H1 (cell line): ENCODE measurements around the gene LPP. TPM values are rescaled to one million over a fixed set of nuclear protein-coding genes. Genes with fewer than 3 reads are reported as not detected.

Experiments used
- CTCF ChIA-PET: fragments of 300-600 bp; sonication (Branson Sonifier 250); formaldehyde crosslinking; loops from one replicate; lab custom pipeline; 2021; ENCODE audit not compliant: partially characterized antibody; lab: Charles Lee
- POLR2A ChIA-PET: fragments of 300-600 bp; sonication (Branson Sonifier 250); formaldehyde crosslinking; loops from one replicate; lab custom pipeline; 2021; ENCODE audit warnings: inconsistent platforms; ENCODE audit not compliant: partially characterized antibody; lab: Charles Lee
- DNase-seq, 2 experiments: peaks; one replicate each; pipeline versions ENCODE4 v3.0.0 to v3.0.0-alpha.2; 2010 to 2022; ENCODE audit warnings: low spot score in 2 of 2, low read depth in 1 of 2, mixed read lengths in 1 of 2
- FAIRE-seq: peaks from 2 replicates; lab custom pipeline; 2011; peaks lifted over from hg19 to GRCh38; lab: Jason Lieb, UNC
- H2AFZ ChIP-seq: 2 replicates; pipeline ENCODE4 v1.8.1; 2012; ENCODE audit warnings: low read length, inconsistent platforms
- H2AK5ac ChIP-seq: 2 replicates; pipeline ENCODE4 v1.6.1; 2013; ENCODE audit warnings: low read depth, low read length
- H2BK120ac ChIP-seq: replicated peaks from 2 replicates; pipeline ENCODE3; 2013; ENCODE audit warnings: low read depth, low read length, inconsistent platforms
- H2BK12ac ChIP-seq: 2 replicates; pipeline ENCODE4 v1.6.1; 2013; ENCODE audit warnings: low read depth, low read length
- H2BK15ac ChIP-seq: 2 replicates; pipeline ENCODE4 v1.6.1; 2013; ENCODE audit warnings: low read length
- H2BK20ac ChIP-seq: 2 replicates; pipeline ENCODE4 v1.6.1; 2013; ENCODE audit warnings: low read length
- H2BK5ac ChIP-seq: 2 replicates; pipeline ENCODE4 v1.6.1; 2013; ENCODE audit warnings: low read depth, low read length
- H3K14ac ChIP-seq: 2 replicates; pipeline ENCODE4 v1.6.1; 2013; ENCODE audit warnings: inconsistent platforms; ENCODE audit not compliant: insufficient read length
- H3K18ac ChIP-seq: 2 replicates; pipeline ENCODE4 v1.6.1; 2013; ENCODE audit warnings: low read length; ENCODE audit errors: extremely low read depth
- H3K23ac ChIP-seq: 2 replicates; pipeline ENCODE4 v1.6.1; 2013; ENCODE audit warnings: inconsistent platforms; ENCODE audit not compliant: insufficient read length
- H3K23me2 ChIP-seq: 2 replicates; pipeline ENCODE4 v1.6.1; 2013; ENCODE audit warnings: low read depth, low read length
- H3K27ac ChIP-seq: 2 replicates; pipeline ENCODE4 v1.6.1; 2011; ENCODE audit warnings: low read depth, low read length, inconsistent platforms
- H3K27me3 ChIP-seq, 4 experiments: replicated peaks in 1 of 4; 1 replicate in 1 of 4; 2 replicates in 3 of 4; pipeline versions ENCODE4 v1.6.1 to v1.8.1; 2011 to 2013; ENCODE audit warnings: low read length in 3 of 4, mild to moderate bottlenecking in 3 of 4, inconsistent platforms in 2 of 4, mixed read lengths in 2 of 4, moderate library complexity in 1 of 4; ENCODE audit not compliant: control insufficient read depth in 3 of 4, insufficient read depth in 3 of 4; ENCODE audit errors: extremely low read depth in 1 of 4
- H3K36me3 ChIP-seq, 4 experiments: 2 replicates each; pipeline versions ENCODE4 v1.6.1 to v1.8.1; 2011 to 2013; ENCODE audit warnings: mild to moderate bottlenecking in 4 of 4, low read length in 3 of 4, moderate library complexity in 2 of 4, control low read depth in 1 of 4, inconsistent platforms in 1 of 4; ENCODE audit not compliant: insufficient read depth in 4 of 4, control insufficient read depth in 2 of 4
- H3K4ac ChIP-seq: replicated peaks from 2 replicates; pipeline ENCODE3; 2013; ENCODE audit warnings: low read length, low read depth, mixed read lengths, inconsistent platforms; ENCODE audit not compliant: insufficient read length
- H3K4me1 ChIP-seq, 4 experiments: replicated peaks in 1 of 4; 1 replicate in 1 of 4; 2 replicates in 3 of 4; pipeline versions ENCODE4 v1.6.1 to v1.8.1; 2011 to 2013; ENCODE audit warnings: low read length in 3 of 4, inconsistent platforms in 2 of 4, mixed read lengths in 1 of 4; ENCODE audit not compliant: insufficient read depth in 4 of 4, control insufficient read depth in 3 of 4
- H3K4me2 ChIP-seq, 2 experiments: 2 replicates each; pipeline versions ENCODE4 v1.6.1 to v1.8.1; 2011 to 2013; ENCODE audit warnings: low read depth in 2 of 2, low read length in 2 of 2, control low read depth in 1 of 2, inconsistent platforms in 1 of 2, mild to moderate bottlenecking in 1 of 2; ENCODE audit not compliant: insufficient read depth in 1 of 2
- H3K4me3 ChIP-seq, 4 experiments: fragments of 200-600, 300-600 bp in 1 of 4; sonication (generic), shearing (Covaris generic), sonication (Bioruptor Twin) in 1 of 4; 2 replicates each; pipeline versions ENCODE4 v1.5.1 to v1.8.1; 2011 to 2016; ENCODE audit warnings: low read length in 4 of 4, low read depth in 3 of 4, control low read depth in 2 of 4, inconsistent platforms in 2 of 4, mild to moderate bottlenecking in 2 of 4, mixed read lengths in 1 of 4, moderate library complexity in 1 of 4; ENCODE audit not compliant: insufficient read depth in 2 of 4; ENCODE audit errors: extremely low read depth in 1 of 4
- H3K56ac ChIP-seq: replicated peaks from 2 replicates; pipeline ENCODE3; 2013; ENCODE audit warnings: low read depth, mild to moderate bottlenecking, mixed read lengths, low read length, inconsistent platforms; ENCODE audit not compliant: insufficient read length
- H3K79me1 ChIP-seq: 2 replicates; pipeline ENCODE4 v1.6.1; 2013; ENCODE audit warnings: low read depth, low read length, control low read depth
- H3K79me2 ChIP-seq, 2 experiments: 2 replicates each; pipeline versions ENCODE4 v1.6.1 to v1.8.1; 2012 to 2013; ENCODE audit warnings: low read length in 2 of 2, mild to moderate bottlenecking in 2 of 2, inconsistent platforms in 1 of 2; ENCODE audit not compliant: insufficient read depth in 2 of 2, control insufficient read depth in 1 of 2
- H3K9ac ChIP-seq, 4 experiments: replicated peaks in 1 of 4; 1 replicate in 1 of 4; 2 replicates in 3 of 4; pipeline versions ENCODE4 v1.6.1 to v1.8.1; 2011 to 2013; ENCODE audit warnings: low read depth in 3 of 4, low read length in 3 of 4, control low read depth in 2 of 4, mild to moderate bottlenecking in 2 of 4, moderate library complexity in 2 of 4, inconsistent platforms in 1 of 4; ENCODE audit errors: extremely low read depth in 1 of 4
- H3K9me3 ChIP-seq, 2 experiments: 2 replicates each; pipeline versions ENCODE4 v1.6.1 to v1.8.1; 2012 to 2013; ENCODE audit warnings: mild to moderate bottlenecking in 2 of 2, moderate library complexity in 2 of 2, control low read depth in 1 of 2, inconsistent platforms in 1 of 2, low read depth in 1 of 2, low read length in 1 of 2, mixed read lengths in 1 of 2; ENCODE audit not compliant: insufficient read depth in 2 of 2
- H4K20me1 ChIP-seq, 2 experiments: replicated peaks in 1 of 2; 2 replicates each; pipeline versions ENCODE3 to v1.8.1; 2011 to 2013; ENCODE audit warnings: inconsistent platforms in 2 of 2, low read length in 2 of 2, mild to moderate bottlenecking in 1 of 2; ENCODE audit not compliant: insufficient read depth in 2 of 2, control insufficient read depth in 1 of 2
- H4K5ac ChIP-seq: 2 replicates; pipeline ENCODE4 v1.6.1; 2013; ENCODE audit warnings: low read length, low read depth, mixed read lengths, inconsistent platforms; ENCODE audit not compliant: insufficient read length
- H4K8ac ChIP-seq: 2 replicates; pipeline ENCODE4 v1.8.0; 2013; ENCODE audit warnings: mild to moderate bottlenecking, moderate library complexity, low read length, inconsistent platforms; ENCODE audit not compliant: insufficient read depth; ENCODE audit errors: extremely low read depth
- H4K91ac ChIP-seq: replicated peaks from 2 replicates; pipeline ENCODE3; 2013; ENCODE audit warnings: low read length, mixed read lengths, inconsistent platforms; ENCODE audit not compliant: insufficient read length
- CBX5 ChIP-seq: fragments of 300-800, 300-1000 bp; sonication (generic); IDR thresholded peaks from 2 replicates; pipeline ENCODE4 v1.7.1; 2016; ENCODE audit warnings: antibody characterized with exemption, low read length, low read depth
- CBX8 ChIP-seq: fragments of 300-800, 300-1000 bp; sonication (generic); IDR thresholded peaks from 2 replicates; pipeline ENCODE4 v1.7.1; 2016; ENCODE audit warnings: low read depth, low read length, borderline replicate concordance
- CEBPB ChIP-seq: IDR thresholded peaks from 2 replicates; pipeline ENCODE4 v1.6.1; 2012; ENCODE audit warnings: low read depth, low read length
- GTF2F1 ChIP-seq: IDR thresholded peaks from 2 replicates; pipeline ENCODE4 v1.6.1; 2012; ENCODE audit warnings: low read depth, low read length, improper control_type of control experiment, borderline replicate concordance
- POLR2A ChIP-seq, 2 experiments: IDR thresholded peaks; 1 replicate in 1 of 2; 2 replicates in 1 of 2; pipeline ENCODE4 v1.6.1; 2011; ENCODE audit warnings: low read depth in 2 of 2, low read length in 2 of 2, mild to moderate bottlenecking in 2 of 2; ENCODE audit errors: control extremely low read depth in 1 of 2
- RBBP5 ChIP-seq: IDR thresholded peaks from 2 replicates; pipeline ENCODE4 v1.7.1; 2012; ENCODE audit warnings: low read depth, mild to moderate bottlenecking, inconsistent platforms, low read length, moderate library complexity, borderline replicate concordance
- RNF2 ChIP-seq: fragments of 200-900, 300-1000 bp; sonication (generic); IDR thresholded peaks from 2 replicates; pipeline ENCODE4 v1.7.1; 2016; ENCODE audit warnings: borderline replicate concordance, low read depth, mild to moderate bottlenecking, antibody characterized with exemption, low read length; ENCODE audit not compliant: poor library complexity, severe bottlenecking; ENCODE audit errors: missing control alignments
- SIX5 ChIP-seq: IDR thresholded peaks from 2 replicates; pipeline ENCODE4 v1.6.1; 2011; ENCODE audit warnings: mild to moderate bottlenecking, low read depth, low read length
- SUZ12 ChIP-seq: fragments of 200-600 bp; sonication (generic); IDR thresholded peaks from 2 replicates; pipeline ENCODE4 v1.6.1; 2012; ENCODE audit warnings: mild to moderate bottlenecking, inconsistent platforms, low read length, moderate library complexity, mixed read lengths
- TCF12 ChIP-seq: IDR thresholded peaks from 2 replicates; pipeline ENCODE4 v1.6.1; 2011; ENCODE audit warnings: low read depth, mild to moderate bottlenecking, low read length
- YY1 ChIP-seq: IDR thresholded peaks from 2 replicates; pipeline ENCODE4 v1.6.1; 2011; ENCODE audit warnings: low read depth, mild to moderate bottlenecking, low read length
- WGBS, 2 experiments: shearing (Covaris generic) in 1 of 2; methylation state at CpG; one replicate each; pipeline versions ENCODE4 v1.1.6 to v1.1.7; 2013 to 2015; ENCODE audit warnings: low lambda C conversion rate in 2 of 2, mixed read lengths in 2 of 2, inconsistent platforms in 1 of 2, low coverage in 1 of 2, missing lambda C conversion rate in 1 of 2; ENCODE audit not compliant: insufficient replicate concordance in 2 of 2, insufficient coverage in 1 of 2, insufficient read length in 1 of 2; ENCODE audit errors: extremely low coverage in 1 of 2, missing lambda C conversion rate in 1 of 2; 5-methylcytosine and 5-hydroxymethylcytosine counted together
- polyA plus RNA-seq, 7 experiments: library from polyadenylated mRNA; depleted of rRNA in 3 of 7; stranded (reverse) in 5 of 7; unstranded in 2 of 7; fragments of >200 nt in 5 of 7; fragments of 200-250 nt in 2 of 7; gene quantifications; 1 replicate in 5 of 7; 2 replicates in 1 of 7; 4 replicates in 1 of 7; pipeline versions ENCODE4 v1.2.1 to v1.2.3, GENCODE V29; 2011 to 2013; ENCODE audit warnings: missing spikeins in 2 of 7, mixed read lengths in 2 of 7
- total RNA-seq: library from RNA; stranded (reverse); fragmentation: NEBNext Ultra II Directional; extraction: Animal tissue kit (Norgen Biotek cat#: 25700); gene quantifications from 2 replicates; pipeline ENCODE4 v1.2.1, GENCODE V29; 2021
- TF ChIP-seq, protein P1 (sequence below): IDR thresholded peaks from 2 replicates; pipeline ENCODE4 v1.6.1; 2011; ENCODE audit warnings: low read depth, mild to moderate bottlenecking, low read length; ENCODE audit not compliant: insufficient read depth
- TF ChIP-seq, protein P2 (sequence below): IDR thresholded peaks from 2 replicates; pipeline ENCODE4 v1.6.1; 2011; ENCODE audit warnings: low read length, improper control_type of control experiment

The LPP gene
- total and polyA plus RNA-seq, 2 of the 8 experiments (the other 6 are each of a cell fraction or from before 2014, with no cell fraction given) = 10.0 to 53.3 TPM

DNA sequence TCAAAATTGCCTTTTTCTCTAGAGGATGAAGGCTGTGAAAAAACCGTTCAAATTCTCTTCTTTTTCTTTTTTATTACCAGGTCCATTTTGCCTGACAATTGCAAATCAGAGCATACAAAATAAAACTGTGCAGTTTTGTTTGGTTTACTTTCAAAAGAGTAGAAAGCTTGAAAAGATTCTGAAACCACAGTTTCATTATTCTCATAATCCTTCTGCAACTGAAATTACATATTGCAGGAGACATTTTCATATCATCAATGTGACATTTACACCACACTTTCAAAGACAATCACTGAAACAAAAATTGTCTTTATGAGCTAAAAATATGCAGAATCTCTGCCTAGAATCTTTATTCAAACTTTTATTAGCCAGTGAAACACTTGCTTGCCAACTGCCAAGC, 721.5 kb downstream of the LPP start:
- Histone ChIP-seq H4K91ac (no peak overlapping the region), H2BK15ac (no peak overlapping the region), H4K5ac (no peak overlapping the region), H2AK5ac (no peak overlapping the region), H2BK20ac (no peak overlapping the region), H2AFZ (no peak overlapping the region), H3K27ac (no peak overlapping the region), H3K79me1 (no peaks in the 10 kb centered on the region), H3K9ac (no peak overlapping the region), H3K4me3 (no peak overlapping the region), H2BK5ac (no peak overlapping the region), H3K4ac (no peak overlapping the region), H3K79me2 (no peaks in the 10 kb centered on the region), H3K4me2 (no peak overlapping the region), H3K27me3 (no peaks in the 10 kb centered on the region), H4K20me1 (no peaks in the 10 kb centered on the region), H3K56ac (no peak overlapping the region), H3K4me1 (no peaks in the 10 kb centered on the region), H3K18ac (no peak overlapping the region), H3K23me2 (no peaks in the 10 kb centered on the region), H3K9me3 (no peaks in the 10 kb centered on the region), H3K23ac (no peak overlapping the region), H3K14ac (no peak overlapping the region), H2BK120ac (no peak overlapping the region), H3K36me3 (no peaks in the 10 kb centered on the region), H4K8ac (no peak overlapping the region), H2BK12ac (no peak overlapping the region)
- DNase-seq (no peak), FAIRE-seq (no peak)
- CTCF ChIA-PET = no interaction called here
- POLR2A ChIA-PET = no interaction called here
- 94% methylated on average over 1 of the region's 1 CpG; no CpG with 5 or more reads in 1 of the 2 experiments for WGBS, 2 experiments
- TF ChIP-seq RBBP5 = no peak
- TF ChIP-seq CBX8 = no peak
- TF ChIP-seq TCF12 = no peak
- TF ChIP-seq YY1 = no peak
- TF ChIP-seq CEBPB = no peak
- TF ChIP-seq GTF2F1 = no peak
- TF ChIP-seq RNF2 = no peak
- no peak for TF ChIP-seq SUZ12
- TF ChIP-seq SIX5 = no peak
- TF ChIP-seq CBX5 = no peak
- TF ChIP-seq, protein P1, sequence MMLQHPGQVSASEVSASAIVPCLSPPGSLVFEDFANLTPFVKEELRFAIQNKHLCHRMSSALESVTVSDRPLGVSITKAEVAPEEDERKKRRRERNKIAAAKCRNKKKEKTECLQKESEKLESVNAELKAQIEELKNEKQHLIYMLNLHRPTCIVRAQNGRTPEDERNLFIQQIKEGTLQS = no peak
- no peak for TF ChIP-seq POLR2A (IDR thresholded peaks at IDR 0.05; ENCODE audit: control extremely low read depth in 1 of 2, low read depth in 2 of 2, low read length in 2 of 2)
- TF ChIP-seq, protein P2, sequence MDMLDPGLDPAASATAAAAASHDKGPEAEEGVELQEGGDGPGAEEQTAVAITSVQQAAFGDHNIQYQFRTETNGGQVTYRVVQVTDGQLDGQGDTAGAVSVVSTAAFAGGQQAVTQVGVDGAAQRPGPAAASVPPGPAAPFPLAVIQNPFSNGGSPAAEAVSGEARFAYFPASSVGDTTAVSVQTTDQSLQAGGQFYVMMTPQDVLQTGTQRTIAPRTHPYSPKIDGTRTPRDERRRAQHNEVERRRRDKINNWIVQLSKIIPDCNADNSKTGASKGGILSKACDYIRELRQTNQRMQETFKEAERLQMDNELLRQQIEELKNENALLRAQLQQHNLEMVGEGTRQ = no peak
